Uterus (tissue), 2 donors: ENCODE data around the gene ALMS1.

Experiments used
- POLR2A ChIP-seq, 2 donors: fragments of 450-650 bp; IDR thresholded peaks; one replicate each; pipeline ENCODE4 v1.6.1; 2016; ENCODE audit warnings: antibody characterized with exemption in 2 of 2, mild to moderate bottlenecking in 1 of 2, moderate library complexity in 1 of 2
- TF ChIP-seq, protein P1 (sequence below), 4 experiments: fragments of 200-600 bp in 2 of 4; fragments of 450-650 bp in 2 of 4; sonication (generic) in 2 of 4; IDR thresholded peaks; one replicate each; pipeline ENCODE4 v1.5.1; 2016 to 2019; ENCODE audit warnings: antibody characterized with exemption in 4 of 4, mild to moderate bottlenecking in 2 of 4, moderate library complexity in 1 of 4

DNA sequence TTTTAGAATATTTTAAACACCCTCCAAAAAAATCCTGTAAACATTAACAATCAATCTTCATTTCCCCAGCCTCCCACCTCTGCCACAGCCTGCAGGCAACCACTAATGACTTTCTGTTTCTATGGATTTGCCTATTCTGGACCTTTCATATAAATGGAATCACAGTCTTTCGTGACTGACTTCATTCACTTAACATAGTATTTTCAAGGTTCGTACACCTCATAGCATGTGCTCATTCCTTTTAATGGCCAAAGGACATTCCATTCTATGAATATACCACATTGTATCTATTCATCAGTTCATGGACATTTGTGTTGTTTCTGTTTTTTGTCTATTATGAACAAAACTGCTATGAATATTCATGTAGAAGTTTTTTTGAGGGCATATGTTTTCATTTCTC is 208.0 kb downstream of the ALMS1 start:
- no peak for TF ChIP-seq POLR2A (IDR thresholded peaks at IDR 0.05)
- TF ChIP-seq, protein P1, sequence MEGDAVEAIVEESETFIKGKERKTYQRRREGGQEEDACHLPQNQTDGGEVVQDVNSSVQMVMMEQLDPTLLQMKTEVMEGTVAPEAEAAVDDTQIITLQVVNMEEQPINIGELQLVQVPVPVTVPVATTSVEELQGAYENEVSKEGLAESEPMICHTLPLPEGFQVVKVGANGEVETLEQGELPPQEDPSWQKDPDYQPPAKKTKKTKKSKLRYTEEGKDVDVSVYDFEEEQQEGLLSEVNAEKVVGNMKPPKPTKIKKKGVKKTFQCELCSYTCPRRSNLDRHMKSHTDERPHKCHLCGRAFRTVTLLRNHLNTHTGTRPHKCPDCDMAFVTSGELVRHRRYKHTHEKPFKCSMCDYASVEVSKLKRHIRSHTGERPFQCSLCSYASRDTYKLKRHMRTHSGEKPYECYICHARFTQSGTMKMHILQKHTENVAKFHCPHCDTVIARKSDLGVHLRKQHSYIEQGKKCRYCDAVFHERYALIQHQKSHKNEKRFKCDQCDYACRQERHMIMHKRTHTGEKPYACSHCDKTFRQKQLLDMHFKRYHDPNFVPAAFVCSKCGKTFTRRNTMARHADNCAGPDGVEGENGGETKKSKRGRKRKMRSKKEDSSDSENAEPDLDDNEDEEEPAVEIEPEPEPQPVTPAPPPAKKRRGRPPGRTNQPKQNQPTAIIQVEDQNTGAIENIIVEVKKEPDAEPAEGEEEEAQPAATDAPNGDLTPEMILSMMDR (IDR thresholded peaks at IDR 0.05) = no peak
